ENCODE results near the gene MTAP.

- TF ChIP-seq REST (IDR thresholded peaks at IDR 0.05; ENCODE audit: insufficient replicate concordance, low read depth) = no peak
- TF ChIP-seq CTCF (IDR thresholded peaks at IDR 0.05; ENCODE audit: insufficient read depth, low read length) = no peak
Measured at GRCh38 chr9:21931428-21931827, 129.0 kb downstream of the MTAP start.

Data from HL-60 (cell line).